Measurements from ENCODE around the gene SPOCK2. TPM values are rescaled to one million over a fixed set of nuclear protein-coding genes. Genes with fewer than 3 reads are reported as not detected.

Gene SPOCK2
- total and polyA plus RNA-seq, 2 donors (not counting 1 experiment from before 2014, with no cell fraction given), result 39.1 to 139 TPM

GRCh38 chr10:72114706-72115450, 26.5 kb upstream of the SPOCK2 start:
- Histone ChIP-seq H3K4me2 (replicated peaks; ENCODE audit: low read depth, low read length, poor library complexity, severe bottlenecking) (no peak overlapping the region), H3K27me3 (replicated peaks in 1 of 4; ENCODE audit: control extremely low read depth in 1 of 4, control insufficient read depth in 3 of 4, insufficient read depth in 4 of 4, low read length in 3 of 4) (no peaks in the 10 kb centered on the region), H2AFZ (ENCODE audit: insufficient read depth, low read depth, low read length, poor library complexity, severe bottlenecking) (no peak overlapping the region), H3K9ac (ENCODE audit: low read length) (no peak overlapping the region), H3K27ac (ENCODE audit: low read length in 2 of 2) (no peak overlapping the region), H3K36me3 (replicated peaks in 1 of 2; ENCODE audit: control extremely low read depth in 1 of 2, control insufficient read depth in 1 of 2, extremely low read depth in 1 of 2, insufficient read depth in 2 of 2, low read length in 1 of 2) (peaks cover 5 to 9% of the 10 kb centered on the region in 2 experiments), H4K20me1 (ENCODE audit: control insufficient read depth, insufficient read depth, low read length, poor library complexity, severe bottlenecking) (no peaks in the 10 kb centered on the region), H3K4me3 (ENCODE audit: control extremely low read depth in 1 of 5, extremely low read depth in 1 of 5, insufficient read depth in 1 of 5, low read depth in 2 of 5, low read length in 4 of 5) (no peak overlapping the region), H3K9me3 (ENCODE audit: control extremely low read depth in 1 of 3, control insufficient read depth in 2 of 3, insufficient read depth in 1 of 3, low read length in 2 of 3) (peaks cover 4 to 6% (median 5%) of the 10 kb centered on the region in 3 donors), H3K4me1 (ENCODE audit: control insufficient read depth in 2 of 2, insufficient read depth in 2 of 2, low read length in 2 of 2) (peaks cover under 1% of the 10 kb centered on the region in 2 donors), H3K79me2 (ENCODE audit: control insufficient read depth, insufficient read depth, low read length) (peaks cover 4% of the 10 kb centered on the region)
- H3K9me3 Mint-ChIP-seq (ENCODE audit: insufficient read depth), result no peaks in the 10 kb centered on the region
- intact Hi-C loops (cut with micrococcal nuclease), result no loop called here
- no CpG with 5 or more reads among the region's 2 CpGs for WGBS (ENCODE audit: insufficient coverage)
- POLR2A ChIA-PET, result no interaction called here
- H3K4me1 Mint-ChIP-seq, result no peaks in the 10 kb centered on the region
- no peak for ATAC-seq (ENCODE audit: low read depth)
- H3K4me3 Mint-ChIP-seq, result no peak overlapping the region
- DNase-seq, result no peak
- H3K27me3 Mint-ChIP-seq, result no peaks in the 10 kb centered on the region
- H3K27ac Mint-ChIP-seq, result no peak overlapping the region
- TF ChIP-seq EZH2 (IDR thresholded peaks at IDR 0.05; ENCODE audit: borderline replicate concordance, insufficient read depth, low read depth, low read length, poor library complexity, severe bottlenecking) (no peak), CTCF (IDR thresholded peaks at IDR 0.05) (no peak)
- CTCF ChIA-PET, result interaction anchor here (1.2 to 1.5 kb wide), 2 partner anchors 11 to 222 kb away, joined by 4 read pairs; no protein-coding TSS in a partner anchor

GRCh38 chr10:72110673-72111401, 22.5 kb upstream of the SPOCK2 start:
- H3K4me1 Mint-ChIP-seq, result peaks cover 26% of the 10 kb centered on the region
- CTCF ChIA-PET, result no interaction called here

More at GRCh38 chr10:72110673-72111401, 22.5 kb upstream of the SPOCK2 start:
- no peak overlapping the region for H3K27ac ChIP-seq (ENCODE audit: low read length in 2 of 2)
- intact Hi-C loops (cut with micrococcal nuclease), result no loop called here
- no peak overlapping the region for H2AFZ ChIP-seq (ENCODE audit: insufficient read depth, low read depth, low read length, poor library complexity, severe bottlenecking)
- no peak overlapping the region for H3K9ac ChIP-seq (ENCODE audit: low read length)
- no peaks in the 10 kb centered on the region for H3K27me3 ChIP-seq (replicated peaks in 1 of 4; ENCODE audit: control extremely low read depth in 1 of 4, control insufficient read depth in 3 of 4, insufficient read depth in 4 of 4, low read length in 3 of 4)
- H3K4me2 ChIP-seq (replicated peaks; ENCODE audit: low read depth, low read length, poor library complexity, severe bottlenecking), result no peak overlapping the region
- DNase-seq (no peak), ATAC-seq (ENCODE audit: low read depth) (no peak)
- POLR2A ChIA-PET, result no interaction called here
- peaks cover 16 to 31% of the 10 kb centered on the region in 2 donors for H3K4me1 ChIP-seq (ENCODE audit: control insufficient read depth in 2 of 2, insufficient read depth in 2 of 2, low read length in 2 of 2)
- H4K20me1 ChIP-seq (ENCODE audit: control insufficient read depth, insufficient read depth, low read length, poor library complexity, severe bottlenecking), result no peaks in the 10 kb centered on the region
- H3K36me3 ChIP-seq (replicated peaks in 1 of 2; ENCODE audit: control extremely low read depth in 1 of 2, control insufficient read depth in 1 of 2, extremely low read depth in 1 of 2, insufficient read depth in 2 of 2, low read length in 1 of 2), result no peaks in the 10 kb centered on the region
- H3K4me3 Mint-ChIP-seq, result no peak overlapping the region
- H3K27ac Mint-ChIP-seq, result no peak overlapping the region
- H3K79me2 ChIP-seq (ENCODE audit: control insufficient read depth, insufficient read depth, low read length), result no peaks in the 10 kb centered on the region
- no peak overlapping the region for H3K4me3 ChIP-seq (ENCODE audit: control extremely low read depth in 1 of 5, extremely low read depth in 1 of 5, insufficient read depth in 1 of 5, low read depth in 2 of 5, low read length in 4 of 5)
- H3K9me3 Mint-ChIP-seq (ENCODE audit: insufficient read depth), result no peaks in the 10 kb centered on the region
- no peak for TF ChIP-seq CTCF (IDR thresholded peaks at IDR 0.05)
- TF ChIP-seq EZH2 (IDR thresholded peaks at IDR 0.05; ENCODE audit: borderline replicate concordance, insufficient read depth, low read depth, low read length, poor library complexity, severe bottlenecking), result no peak
- WGBS (ENCODE audit: insufficient coverage), result 84% methylated on average over 3 of the region's 11 CpGs
- H3K9me3 ChIP-seq (ENCODE audit: control extremely low read depth in 1 of 3, control insufficient read depth in 2 of 3, insufficient read depth in 1 of 3, low read length in 2 of 3), result no peaks in the 10 kb centered on the region
- no peaks in the 10 kb centered on the region for H3K27me3 Mint-ChIP-seq

Measured in B cell (primary cell).